IMR-90 (cell line): ENCODE results near the gene TIGD7.

Experiments
- POLR2A ChIP-seq: IDR thresholded peaks from 2 replicates; pipeline ENCODE4 v1.6.1; 2012; ENCODE audit warnings: mild to moderate bottlenecking, low read depth, low read length
- RCOR1 ChIP-seq: IDR thresholded peaks from 2 replicates; pipeline ENCODE4 v1.6.1; 2012; ENCODE audit warnings: mild to moderate bottlenecking, low read length, improper control_type of control experiment; ENCODE audit not compliant: insufficient replicate concordance
- TF ChIP-seq, protein P1 (sequence below): conservative IDR thresholded peaks from 2 replicates; pipeline ENCODE4 v1.5.1; 2012; ENCODE audit warnings: mild to moderate bottlenecking, low read depth, low read length, improper control_type of control experiment

DNA sequence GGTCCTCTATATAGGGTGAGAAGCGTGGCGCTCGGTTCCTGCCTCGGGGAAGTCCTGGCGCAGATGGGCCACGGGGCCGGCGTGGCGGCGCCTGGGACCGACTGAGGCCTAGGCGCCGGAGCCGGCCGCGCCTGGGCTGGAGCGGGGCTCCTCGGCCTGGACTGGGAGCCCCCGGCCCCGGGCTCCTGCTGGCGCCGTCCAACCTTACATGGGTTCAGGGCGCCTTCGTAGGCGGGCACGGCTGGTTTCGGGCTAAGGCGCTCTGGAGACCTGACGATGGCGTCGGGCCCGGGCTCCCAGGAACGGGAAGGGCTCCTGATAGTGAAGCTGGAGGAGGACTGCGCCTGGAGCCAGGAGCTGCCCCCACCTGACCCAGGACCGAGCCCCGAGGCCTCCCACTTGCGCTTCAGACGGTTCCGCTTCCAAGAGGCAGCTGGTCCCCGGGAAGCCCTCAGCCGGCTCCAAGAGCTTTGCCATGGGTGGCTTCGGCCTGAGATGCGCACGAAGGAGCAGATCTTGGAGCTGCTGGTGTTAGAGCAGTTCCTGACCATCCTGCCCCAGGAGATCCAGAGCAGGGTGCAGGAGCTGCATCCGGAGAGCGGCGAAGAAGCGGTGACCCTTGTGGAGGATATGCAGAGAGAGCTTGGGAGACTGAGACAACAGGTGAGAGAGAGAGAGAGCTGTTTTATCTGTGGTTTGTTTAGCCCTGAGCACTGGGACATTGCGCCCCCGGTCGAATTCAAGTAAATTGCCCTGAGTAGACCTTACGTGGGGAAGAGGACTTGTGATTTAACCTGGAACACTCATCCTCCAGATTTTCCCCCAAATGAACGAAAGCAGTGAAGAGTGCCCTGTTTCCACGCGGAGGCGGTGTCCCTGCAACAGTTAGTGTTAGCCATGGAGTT is 21.4 kb downstream of the TIGD7 start:
- TF ChIP-seq, protein P1, sequence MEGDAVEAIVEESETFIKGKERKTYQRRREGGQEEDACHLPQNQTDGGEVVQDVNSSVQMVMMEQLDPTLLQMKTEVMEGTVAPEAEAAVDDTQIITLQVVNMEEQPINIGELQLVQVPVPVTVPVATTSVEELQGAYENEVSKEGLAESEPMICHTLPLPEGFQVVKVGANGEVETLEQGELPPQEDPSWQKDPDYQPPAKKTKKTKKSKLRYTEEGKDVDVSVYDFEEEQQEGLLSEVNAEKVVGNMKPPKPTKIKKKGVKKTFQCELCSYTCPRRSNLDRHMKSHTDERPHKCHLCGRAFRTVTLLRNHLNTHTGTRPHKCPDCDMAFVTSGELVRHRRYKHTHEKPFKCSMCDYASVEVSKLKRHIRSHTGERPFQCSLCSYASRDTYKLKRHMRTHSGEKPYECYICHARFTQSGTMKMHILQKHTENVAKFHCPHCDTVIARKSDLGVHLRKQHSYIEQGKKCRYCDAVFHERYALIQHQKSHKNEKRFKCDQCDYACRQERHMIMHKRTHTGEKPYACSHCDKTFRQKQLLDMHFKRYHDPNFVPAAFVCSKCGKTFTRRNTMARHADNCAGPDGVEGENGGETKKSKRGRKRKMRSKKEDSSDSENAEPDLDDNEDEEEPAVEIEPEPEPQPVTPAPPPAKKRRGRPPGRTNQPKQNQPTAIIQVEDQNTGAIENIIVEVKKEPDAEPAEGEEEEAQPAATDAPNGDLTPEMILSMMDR = no peak
- TF ChIP-seq POLR2A (no peak; the same call in 1 of the 2 replicates), RCOR1 (no peak)
